GM18861 (cell line): ENCODE results near the gene ATG4B.
A peak's percentile ranks its signal among the peaks of the same experiment; 100 is the strongest.

ENCODE experiments used
- ATAC-seq: cut with Tn5 transposase; IDR thresholded peaks from one replicate; pipeline ENCODE4 v1.9.1; 2021; ENCODE audit not compliant: unreplicated experiment

ATG4B gene

DNA sequence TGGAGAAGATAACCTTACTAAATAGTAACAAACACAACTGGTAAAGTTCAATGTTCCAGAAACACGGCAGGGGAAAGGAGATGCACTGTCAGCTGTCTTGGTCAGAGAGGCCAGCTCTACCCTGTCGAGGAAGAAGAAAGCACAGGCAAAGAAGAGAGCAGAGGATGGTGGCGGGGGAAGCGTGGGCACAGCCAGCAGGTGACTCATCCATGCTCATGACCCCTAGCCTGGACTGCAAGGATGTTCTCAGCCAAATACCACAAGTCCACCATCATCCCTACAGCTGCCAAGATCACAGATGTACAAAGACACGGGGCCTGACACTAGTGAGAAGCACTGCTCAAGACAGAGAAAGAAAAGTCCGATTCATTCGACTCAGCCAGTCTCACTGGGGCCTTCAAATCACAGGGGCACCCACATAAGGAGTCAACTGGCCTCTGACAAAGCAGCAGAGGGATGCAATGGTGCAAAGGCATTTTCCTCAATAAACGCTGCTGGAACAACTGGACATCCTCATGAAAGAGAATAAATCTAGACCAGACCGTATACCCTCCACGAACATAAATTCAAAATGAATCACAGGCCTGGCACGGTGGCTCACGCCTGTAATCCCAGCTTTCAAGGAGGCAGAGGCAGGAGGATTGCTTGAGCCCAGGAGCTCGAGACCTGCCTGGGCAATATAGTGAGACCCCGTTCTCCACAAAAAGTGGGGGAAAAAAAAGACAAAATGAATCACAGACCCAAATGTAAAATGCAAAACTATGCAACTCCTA, 43.5 kb downstream of the ATG4B start:
- no peak for ATAC-seq

DNA sequence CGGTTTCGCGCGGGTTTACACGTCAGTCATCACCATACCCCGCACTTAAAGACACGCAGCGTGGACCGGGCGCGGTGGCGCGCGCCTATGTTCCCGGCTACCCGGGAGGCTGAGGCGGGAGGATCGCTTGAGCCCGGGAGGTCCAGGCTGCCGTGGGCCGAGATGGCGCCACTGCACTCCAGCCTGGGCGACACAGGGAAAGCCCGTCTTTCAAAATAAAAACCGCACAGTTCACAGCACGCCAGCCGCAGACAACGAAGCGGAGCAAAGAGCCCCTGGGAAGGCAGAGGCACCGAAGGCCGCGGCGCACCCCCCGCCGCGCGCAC, 48.8 kb downstream of the ATG4B start:
- ATAC-seq: no peak

DNA sequence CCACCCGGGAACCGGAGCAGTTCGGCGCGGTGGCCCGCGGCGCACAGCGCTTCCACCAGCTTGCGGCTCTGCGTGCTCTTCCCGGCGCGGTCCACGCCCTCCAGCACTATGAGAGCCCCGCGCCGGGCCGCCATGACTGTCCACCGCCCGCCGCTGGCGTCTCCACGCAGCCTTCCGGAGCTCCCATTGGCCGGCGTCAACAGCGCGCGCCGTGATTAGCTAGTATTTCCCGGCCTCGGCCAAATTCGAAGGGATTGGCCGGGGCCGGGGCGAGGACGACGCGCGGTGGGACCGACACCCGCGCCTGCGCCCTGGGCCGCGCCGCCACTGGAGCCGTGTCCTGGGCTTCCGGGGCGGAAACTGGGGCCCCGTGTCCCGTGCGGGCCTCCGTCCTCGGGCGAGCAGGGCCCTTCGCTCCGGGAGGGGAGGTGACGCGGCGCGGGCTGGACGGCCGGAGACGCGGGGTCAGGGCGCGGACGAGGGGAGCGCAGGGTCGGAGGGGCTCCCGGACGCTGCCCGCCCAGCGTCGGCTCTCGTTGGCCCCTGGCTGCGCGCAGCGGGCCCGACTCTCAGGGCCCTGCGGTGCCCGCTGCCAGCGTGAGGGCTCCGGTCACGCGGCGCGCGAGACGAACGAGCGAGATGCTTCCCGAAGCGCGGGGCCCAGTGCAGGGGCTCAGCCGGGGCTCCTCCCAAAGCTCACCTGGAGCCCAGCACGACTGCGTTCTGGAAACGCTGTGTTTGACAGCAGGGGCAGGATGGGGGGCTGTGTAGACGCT, 49.3 kb downstream of the ATG4B start, which contains the start of gene DTYMK:
DTYMK (minus strand) TSS at position 166 of the 776 bp plus-strand sequence; CDS start at position 134, 32 bp downstream.
- ATAC-seq: peak; percentile 91

DNA sequence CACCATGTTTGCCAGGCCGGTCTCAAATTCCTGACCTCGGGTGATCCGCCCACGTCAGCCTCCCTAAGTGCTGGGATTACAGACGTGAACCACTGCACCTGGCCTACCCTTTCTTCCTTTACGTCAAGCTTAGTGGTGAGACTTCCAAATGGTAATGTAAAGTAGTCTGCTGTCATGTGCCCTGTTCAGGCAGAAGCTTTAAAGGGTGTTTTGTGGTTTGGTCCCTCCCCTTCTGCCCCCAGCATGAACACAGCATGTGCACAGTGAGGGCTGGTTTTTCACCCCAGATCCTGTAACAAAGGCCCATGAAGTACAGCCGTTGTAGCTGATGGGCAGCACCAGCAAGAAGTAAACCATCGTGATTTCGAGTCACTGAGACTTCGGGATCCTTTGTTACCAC, 51.8 kb downstream of the ATG4B start:
- ATAC-seq: no peak

DNA sequence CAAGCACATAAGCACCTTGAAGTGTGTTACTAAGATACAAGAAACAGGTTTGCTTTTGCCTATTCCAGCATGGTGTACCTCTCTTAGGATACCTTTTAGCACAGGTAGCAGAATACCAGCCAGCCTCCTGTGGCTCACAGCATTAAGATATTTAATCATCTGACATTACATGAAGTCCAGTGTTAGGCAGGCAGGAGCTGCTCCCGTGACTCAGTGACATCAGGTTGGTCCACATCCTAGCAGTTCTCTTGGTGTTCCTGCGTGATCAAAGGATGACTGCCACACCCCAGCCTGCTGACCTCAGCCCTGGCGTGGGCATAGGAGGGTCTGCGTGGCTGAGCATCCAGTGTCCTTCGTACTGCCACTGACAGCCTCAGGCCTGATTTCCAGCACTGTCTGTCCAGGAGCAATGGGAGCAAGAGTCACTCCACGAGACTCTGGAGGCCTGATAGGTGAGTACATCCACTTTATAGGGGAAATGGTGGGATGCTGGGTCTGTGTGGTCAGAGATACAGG, 52.8 kb downstream of the ATG4B start:
- no peak for ATAC-seq

DNA sequence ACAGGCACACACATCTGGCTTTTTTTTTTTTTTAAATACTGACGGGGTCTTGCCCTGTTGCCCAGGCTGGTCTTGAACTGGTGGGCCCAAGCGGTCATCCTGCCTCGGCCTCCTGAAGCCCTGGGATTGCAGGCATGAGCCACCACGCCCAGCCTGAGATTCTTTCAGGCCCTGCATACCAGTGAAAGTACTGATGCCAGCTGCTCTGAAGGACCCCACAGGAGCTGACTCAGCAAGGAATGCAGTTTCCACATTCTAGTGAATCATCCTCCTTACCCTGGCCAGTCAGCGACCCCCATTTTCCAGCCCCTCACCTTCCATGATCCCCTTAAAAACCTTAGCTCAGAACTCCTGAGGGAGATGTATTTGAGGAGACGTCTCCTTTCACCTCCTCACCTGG, 55.0 kb downstream of the ATG4B start:
- no peak for ATAC-seq

DNA sequence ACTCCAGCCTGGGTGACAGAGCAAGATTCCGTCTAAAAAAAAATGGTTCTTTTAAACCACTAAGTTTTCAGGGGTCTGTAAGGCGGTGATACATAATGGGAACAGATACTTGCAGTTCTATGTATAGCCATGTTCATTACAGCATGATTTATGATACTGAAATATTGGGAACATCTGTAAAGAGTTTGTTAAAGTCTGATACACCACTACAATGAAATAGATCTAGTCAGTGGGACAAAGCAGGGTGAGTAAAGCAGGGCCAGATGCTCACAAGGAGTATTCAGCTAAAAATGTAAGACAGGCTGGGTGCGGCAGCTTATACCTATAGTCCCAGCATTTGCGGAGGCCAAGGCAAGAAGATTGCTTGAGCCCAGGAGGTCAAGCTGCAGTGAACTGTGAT, 58.2 kb downstream of the ATG4B start:
- no peak for ATAC-seq

DNA sequence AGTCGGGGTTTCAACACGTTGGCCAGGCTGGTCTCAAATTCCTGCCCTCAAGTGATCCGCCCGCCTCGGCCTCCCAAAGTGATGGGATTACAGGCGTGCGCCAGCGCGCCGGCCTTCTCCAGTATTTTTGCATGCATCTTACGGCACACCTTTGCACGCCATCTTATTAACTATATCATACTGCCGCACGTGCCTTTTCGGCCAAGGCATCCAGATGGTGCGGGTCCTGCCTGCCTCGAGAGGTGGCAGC, 63.6 kb downstream of the ATG4B start:
- no peak for ATAC-seq

DNA sequence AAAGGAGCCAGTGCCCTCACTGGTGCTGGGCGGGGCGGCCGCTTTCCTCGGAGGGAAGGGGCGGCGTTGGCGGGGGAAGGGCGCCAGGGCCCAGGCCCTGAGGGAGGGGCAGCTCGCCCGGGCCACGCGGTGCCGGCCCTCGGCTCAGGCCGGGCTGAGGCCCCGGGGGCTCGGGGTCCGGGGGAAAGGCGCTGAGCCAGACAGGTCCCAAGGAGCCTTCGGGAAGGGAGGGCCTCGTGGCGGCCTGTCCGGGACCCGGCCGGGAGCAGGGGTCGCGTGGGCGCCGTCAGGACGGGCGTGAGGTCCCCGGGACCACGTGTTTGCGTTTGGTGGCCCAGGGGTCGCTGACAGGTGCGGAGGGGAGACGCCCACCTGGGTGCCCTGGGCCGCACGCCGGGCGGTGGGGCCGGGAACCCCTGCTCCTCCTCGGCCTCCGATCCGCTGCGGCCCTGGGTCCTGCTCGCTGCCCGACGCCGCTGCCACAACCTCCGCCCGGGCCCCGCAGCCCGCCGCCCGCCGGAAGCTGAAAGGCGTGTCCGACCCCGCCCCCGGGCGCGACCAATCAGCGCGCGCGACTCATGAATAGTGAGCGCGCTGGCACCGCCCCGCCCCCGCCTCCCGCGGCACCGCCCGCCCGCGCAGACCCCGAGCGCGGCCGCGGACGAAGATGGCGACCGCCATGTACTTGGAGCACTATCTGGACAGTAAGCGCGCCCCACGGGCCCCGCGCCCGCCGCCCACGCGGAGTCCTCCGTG, 64.1 kb downstream of the ATG4B start, which contains the start of gene ING5:
ING5 (plus strand) TSS at position 641 of the 756 bp plus-strand sequence; CDS start at position 668, 27 bp downstream.
- ATAC-seq: peak; percentile 49

DNA sequence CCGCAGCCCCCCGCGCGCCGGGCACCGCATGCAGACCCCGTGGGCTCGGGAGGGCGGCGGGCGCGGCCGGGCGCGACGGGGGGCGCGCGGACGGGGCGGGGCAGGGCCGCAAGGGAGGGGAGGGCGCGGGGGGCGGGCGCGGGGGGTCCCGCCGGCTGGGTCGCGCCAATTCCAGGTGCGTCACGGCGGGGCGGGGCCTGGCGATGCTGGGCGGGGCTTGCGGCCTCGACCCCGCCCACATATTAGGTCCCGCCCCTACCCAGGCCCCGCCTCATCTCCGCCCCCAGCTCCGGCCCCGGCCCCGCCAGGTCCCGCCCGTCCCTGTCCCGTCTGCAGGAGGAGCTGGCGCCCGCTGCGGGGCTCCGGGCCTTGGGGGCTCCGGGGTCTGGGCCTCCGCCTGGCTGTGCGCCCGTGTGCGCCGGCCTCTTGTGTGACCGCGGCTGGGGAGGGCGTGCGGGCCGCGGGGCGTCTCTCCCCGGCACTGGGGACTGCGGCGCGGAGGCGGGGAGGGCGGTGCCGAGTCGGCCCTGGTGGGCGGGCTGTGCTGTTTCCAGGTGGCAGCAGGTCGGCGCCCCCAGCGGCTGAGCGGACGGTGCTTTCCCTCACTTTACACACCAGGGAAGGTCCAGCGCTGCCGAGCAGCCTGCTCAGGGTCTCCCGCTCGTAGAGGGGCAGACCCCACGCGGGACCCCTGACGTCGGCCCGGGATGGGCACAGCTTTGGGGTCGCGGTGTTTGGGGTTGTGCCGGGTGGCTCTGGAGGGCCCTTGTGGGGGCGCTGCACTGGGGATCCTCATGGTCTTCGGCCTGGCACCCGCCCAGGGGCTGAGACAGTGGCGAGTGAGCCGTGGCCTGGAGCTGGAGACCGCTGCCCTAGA, 64.9 kb downstream of the ATG4B start:
- ATAC-seq: peak; percentile 50

DNA sequence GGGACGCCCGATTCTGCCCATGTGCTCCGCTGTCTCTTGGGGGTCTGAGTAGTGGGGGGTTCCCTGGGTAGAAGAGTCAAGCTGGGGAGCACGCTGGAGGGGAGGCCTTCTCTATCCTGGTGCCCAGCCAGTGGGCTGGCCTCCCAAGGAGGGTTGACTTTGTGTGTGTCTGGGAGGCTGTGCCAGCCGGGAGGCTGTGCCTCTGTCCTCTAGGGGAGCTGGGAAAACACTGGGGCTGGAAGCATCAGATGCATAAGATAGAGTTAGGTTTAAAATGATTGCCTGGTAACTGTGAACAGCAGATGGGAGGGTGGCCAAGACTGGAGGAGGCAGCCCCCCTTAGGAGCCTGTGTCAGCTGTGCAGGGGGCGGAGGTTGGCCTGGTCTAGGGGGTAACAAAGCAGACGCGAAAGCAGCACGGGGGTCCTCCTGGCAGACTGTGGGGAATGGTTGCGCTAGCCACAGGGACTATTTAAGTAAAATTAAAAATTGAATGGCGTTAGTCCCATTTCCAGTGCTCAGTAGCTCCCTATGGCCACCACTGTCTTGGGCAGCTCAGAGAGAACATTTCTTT, 65.6 kb downstream of the ATG4B start:
- no peak for ATAC-seq

DNA sequence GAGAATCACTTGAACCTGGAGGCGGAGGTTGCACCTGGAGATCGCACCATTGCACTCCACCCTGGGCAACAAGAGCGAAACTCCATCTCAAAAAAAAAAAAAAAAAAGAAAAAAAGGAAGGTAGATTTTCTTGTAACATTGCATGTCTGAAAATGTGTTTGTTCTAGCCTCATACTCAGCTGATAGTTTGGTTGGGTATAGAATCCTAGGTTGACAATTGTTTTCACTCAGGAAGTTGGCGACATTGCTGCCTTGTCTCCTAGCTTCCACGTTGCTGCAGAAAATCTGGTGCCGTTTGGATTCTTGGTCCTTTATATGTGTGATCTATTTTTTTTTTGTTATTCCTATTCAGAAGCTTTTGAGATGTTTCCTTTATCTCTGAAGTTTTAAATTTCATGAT, 69.0 kb downstream of the ATG4B start:
- ATAC-seq: no peak

DNA sequence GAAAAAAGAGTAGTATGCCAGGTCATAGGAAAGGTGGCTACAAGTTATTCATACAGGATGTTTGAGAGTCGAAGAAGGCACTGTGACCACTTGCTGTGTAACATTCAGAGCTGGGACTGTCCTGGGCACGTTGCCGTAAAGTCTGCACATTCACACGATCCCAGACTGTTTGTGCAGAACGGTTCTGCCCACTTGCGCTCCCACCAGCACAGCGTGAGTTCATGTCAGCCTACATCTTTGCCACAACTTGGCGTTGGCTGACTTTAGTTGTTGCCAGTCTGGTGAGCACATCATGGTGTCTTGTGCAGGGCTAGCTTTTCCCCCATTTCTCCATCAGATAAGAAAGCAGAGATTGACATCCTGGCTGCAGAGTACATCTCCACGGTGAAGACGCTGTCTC, 71.4 kb downstream of the ATG4B start:
- no peak for ATAC-seq

DNA sequence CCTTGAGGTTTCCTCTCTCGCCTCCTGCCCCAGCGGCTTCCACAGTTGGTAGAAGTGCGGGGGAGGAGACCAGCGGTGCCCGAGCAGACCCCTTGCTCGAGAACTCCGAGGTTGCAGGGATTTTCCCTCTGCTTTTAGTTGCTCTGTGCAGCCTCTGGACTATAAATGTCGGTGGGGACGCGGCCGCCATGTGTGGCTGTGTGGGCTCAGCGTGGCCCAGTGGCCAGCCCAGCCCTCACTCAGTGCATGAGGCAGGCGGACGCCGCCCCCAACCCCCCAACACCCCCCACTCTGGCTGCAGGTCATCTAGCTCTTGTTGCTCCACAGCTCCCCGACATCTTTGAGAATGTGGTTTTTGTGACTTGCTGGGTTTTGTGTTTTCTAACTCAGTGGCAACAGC, 81.6 kb downstream of the ATG4B start:
- no peak for ATAC-seq

DNA sequence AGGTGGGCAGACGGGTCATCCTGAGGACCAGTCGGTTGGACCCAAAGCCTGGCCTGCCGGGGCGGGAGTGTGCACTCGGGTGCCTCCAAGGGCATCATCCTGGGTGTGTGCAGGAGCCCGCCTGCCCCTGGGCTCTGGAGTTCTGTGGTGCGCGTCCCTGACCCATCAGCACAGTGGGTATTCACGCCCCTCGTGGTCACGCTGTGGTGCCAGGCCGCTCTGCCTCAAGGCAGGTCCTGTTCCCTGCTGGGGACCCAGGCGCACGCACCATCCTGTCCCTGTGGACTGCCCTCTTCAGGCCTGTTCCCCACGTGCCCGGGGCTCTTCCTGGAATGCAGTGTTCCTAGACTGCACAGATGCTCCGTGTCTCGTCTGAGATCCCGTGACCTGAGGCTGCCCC, 82.6 kb downstream of the ATG4B start:
- no peak for ATAC-seq

DNA sequence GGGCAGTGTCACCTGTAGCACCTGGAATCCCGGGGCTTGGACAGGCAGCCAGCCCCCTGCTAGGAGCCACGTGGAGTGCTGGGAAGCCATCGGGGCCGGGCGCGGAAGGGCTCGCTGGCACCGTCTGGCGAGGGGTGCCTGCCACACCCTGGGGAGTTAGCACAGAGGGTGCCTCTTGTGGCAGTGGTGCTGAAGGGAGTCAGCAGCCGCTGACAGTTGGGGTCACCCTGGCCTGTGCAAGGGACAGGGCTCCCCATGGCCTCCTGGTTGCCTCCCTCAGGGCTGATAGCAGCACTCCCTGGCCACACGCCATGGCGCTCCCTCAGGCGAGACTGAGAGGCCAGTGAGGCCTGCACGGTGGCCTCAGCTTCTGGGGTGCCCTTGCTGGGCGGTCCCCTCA, 83.1 kb downstream of the ATG4B start:
- no peak for ATAC-seq

DNA sequence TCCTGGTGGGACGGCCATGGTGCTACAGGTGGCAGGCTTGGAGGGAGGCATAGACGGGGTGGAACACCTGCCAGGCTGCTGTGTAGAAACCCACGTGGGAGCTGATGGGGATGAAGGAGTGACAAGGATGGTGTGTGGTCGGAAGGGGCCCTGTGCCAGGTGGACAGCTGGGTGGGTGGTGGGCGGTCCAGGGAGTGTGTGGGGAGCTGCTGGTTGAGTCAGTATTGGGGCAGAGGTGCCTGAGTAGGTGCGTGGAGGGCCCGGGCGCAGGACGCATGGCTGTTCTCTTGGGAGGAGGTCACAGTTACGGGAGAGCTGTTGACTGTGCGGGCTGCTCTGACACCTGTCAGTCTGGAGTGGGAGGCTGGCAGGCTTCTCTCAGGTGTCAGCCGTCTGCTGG, 84.4 kb downstream of the ATG4B start:
- no peak for ATAC-seq

DNA sequence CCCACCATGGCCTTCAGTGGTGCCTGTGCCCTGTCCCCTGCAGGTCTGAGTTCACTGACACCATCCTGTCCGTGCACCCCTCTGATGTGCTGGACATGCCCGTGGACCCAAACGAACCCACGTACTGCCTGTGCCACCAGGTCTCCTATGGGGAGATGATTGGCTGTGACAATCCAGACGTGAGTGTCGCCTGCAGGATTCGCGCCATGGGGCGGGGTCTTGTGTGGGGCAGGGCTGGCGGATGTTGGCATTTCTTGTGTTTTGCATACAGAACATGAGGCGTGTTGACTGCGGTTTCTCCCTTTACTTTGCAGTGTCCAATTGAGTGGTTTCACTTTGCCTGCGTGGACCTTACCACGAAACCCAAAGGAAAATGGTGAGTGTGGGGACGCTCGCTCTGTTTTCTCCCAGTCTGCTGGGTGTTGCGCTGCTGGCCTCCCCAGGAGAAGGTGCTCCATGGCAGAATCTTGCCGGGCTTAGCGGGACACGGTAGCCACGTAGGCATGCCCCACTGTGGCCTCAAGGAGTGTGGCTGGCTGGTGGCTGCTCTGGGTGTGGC, 85.5 kb downstream of the ATG4B start:
- no peak for ATAC-seq
